CD4-positive, alpha-beta T cell treated with Interleukin-17A for 4 hours (primary cell): ENCODE data around the gene LIG3.
"Not testable (repeated sequence)": the region's sequence is repeated elsewhere in the genome, so short reads cannot be mapped to it uniquely, and the experiment has no call there.

Experiments used
- DNase-seq: peaks from one replicate; pipeline ENCODE4 v3.0.0-alpha.2; 2020; ENCODE audit warnings: mixed read lengths

The LIG3 gene

GRCh38 chr17:35045458-35045979 is 65.2 kb downstream of the LIG3 start:
- DNase-seq = not testable (repeated sequence)

- DNase-seq = no peak
Measured at GRCh38 chr17:35046245-35046644, 65.9 kb downstream of the LIG3 start.

- peak; percentile 69 for DNase-seq
Measured at GRCh38 chr17:35046740-35047283, 66.5 kb downstream of the LIG3 start.

GRCh38 chr17:35048685-35049379 is 68.5 kb downstream of the LIG3 start:
- peak; percentile 23 for DNase-seq

- DNase-seq = no peak
Measured at GRCh38 chr17:35050170-35050569, 69.9 kb downstream of the LIG3 start.

- DNase-seq = peak; percentile 61
Measured at GRCh38 chr17:35051183-35051578, 70.9 kb downstream of the LIG3 start.

GRCh38 chr17:35051579-35052240 is 71.4 kb downstream of the LIG3 start:
- no peak for DNase-seq

- DNase-seq = no peak
Measured at GRCh38 chr17:35052241-35052610, 71.9 kb downstream of the LIG3 start.

- DNase-seq = no peak
Measured at GRCh38 chr17:35052780-35053179, 72.5 kb downstream of the LIG3 start.

GRCh38 chr17:35053204-35053603 is 72.9 kb downstream of the LIG3 start:
- DNase-seq = no peak

- DNase-seq = peak; percentile 40
Measured at GRCh38 chr17:35056013-35056412, 75.7 kb downstream of the LIG3 start.

GRCh38 chr17:35057332-35057915 is 77.1 kb downstream of the LIG3 start:
- DNase-seq = no peak
